GM03348 (cell line): ENCODE measurements around the gene RIMKLB.
"Not testable (repeated sequence)": the region's sequence is repeated elsewhere in the genome, so short reads cannot be mapped to it uniquely, and the experiment has no call there.

Experiments used
- DNase-seq: peaks from one replicate; pipeline ENCODE4 v3.0.0; 2012; ENCODE audit warnings: low spot score

The RIMKLB gene

DNA sequence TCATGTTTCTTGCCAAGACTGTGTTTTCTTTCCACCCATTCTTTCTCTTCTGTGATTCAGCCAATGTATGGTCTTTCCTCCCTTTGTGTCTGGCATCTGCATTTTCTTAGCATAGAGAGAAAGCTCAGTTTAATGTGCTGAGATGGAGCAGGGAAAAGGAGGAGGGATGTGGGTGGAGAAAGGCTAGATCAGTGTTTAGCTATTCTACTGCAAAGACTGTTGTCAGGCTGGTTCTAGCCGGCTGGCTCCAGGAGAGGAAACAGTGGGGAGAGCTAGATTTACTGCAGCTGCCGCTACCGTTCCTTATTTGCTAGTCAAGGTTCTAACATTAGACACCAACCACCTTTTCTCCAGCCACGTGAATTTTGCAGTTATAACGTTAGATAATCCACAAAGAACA, 5.2 kb upstream of the RIMKLB start:
- DNase-seq: peak; percentile 51

GRCh38 chr12:8695116-8695515, 2.7 kb upstream of the RIMKLB start:
- no peak for DNase-seq

DNA sequence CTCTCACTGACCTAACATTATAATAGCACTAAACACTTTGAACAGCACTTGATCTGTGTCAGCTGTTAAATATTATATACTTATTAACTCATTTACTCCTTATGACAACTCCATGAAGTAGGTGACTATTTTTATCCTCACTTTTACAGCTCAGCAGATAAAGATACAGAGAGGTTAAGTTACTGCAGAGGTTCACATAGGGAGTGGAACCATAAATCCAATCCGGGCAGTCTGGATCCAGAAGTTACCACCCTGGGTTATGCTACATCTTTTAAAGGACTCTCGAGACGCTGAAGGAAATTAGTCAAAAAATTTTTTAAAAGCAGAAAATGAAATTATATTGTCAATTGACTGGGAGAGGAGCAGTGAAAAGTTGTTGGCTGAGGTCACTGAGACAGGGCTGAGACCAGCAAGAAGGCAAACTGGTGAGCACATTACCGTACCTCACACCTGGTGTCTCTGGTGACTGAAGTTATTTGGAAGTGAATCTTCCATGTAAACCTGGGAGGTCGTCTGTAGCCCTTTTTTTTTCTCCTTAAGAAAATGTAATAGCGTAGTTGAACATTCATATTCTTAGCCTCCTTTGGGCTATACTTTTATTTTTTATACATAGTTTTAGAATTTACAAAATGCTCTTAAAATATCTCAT, 1.2 kb upstream of the RIMKLB start:
- DNase-seq: no peak

GRCh38 chr12:8697120-8697475, 693 bp upstream of the RIMKLB start:
- DNase-seq: no peak

GRCh38 chr12:8698132-8698851, 501 bp downstream of the RIMKLB start:
- DNase-seq: peak; percentile 84

- peak; percentile 32 for DNase-seq
Observed at GRCh38 chr12:8698879-8699278, 1.1 kb downstream of the RIMKLB start.

DNA sequence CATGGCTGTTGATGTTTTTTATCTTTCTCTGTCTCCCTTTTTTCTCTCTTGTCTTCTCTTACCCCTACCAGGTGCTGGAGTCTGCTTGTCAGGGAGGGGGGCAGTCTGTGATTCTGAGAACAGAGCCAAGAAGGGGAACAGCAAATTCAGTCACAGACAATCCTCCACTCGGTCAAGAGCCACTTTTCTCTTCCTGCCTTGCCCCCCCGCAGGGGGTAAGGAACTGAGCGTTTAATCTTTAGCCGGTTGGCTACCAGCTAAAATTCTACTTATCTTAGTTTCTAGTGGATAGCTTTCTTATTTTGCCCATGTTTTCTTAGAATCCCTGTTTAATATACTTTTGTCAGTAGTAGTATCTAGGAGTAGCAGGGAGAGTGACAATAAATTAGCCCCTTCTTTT, 1.9 kb downstream of the RIMKLB start:
- DNase-seq: no peak

- no peak for DNase-seq
Observed at GRCh38 chr12:8701046-8701660, 3.4 kb downstream of the RIMKLB start.

- DNase-seq: no peak
Observed at GRCh38 chr12:8702159-8702558, 4.4 kb downstream of the RIMKLB start.

DNA sequence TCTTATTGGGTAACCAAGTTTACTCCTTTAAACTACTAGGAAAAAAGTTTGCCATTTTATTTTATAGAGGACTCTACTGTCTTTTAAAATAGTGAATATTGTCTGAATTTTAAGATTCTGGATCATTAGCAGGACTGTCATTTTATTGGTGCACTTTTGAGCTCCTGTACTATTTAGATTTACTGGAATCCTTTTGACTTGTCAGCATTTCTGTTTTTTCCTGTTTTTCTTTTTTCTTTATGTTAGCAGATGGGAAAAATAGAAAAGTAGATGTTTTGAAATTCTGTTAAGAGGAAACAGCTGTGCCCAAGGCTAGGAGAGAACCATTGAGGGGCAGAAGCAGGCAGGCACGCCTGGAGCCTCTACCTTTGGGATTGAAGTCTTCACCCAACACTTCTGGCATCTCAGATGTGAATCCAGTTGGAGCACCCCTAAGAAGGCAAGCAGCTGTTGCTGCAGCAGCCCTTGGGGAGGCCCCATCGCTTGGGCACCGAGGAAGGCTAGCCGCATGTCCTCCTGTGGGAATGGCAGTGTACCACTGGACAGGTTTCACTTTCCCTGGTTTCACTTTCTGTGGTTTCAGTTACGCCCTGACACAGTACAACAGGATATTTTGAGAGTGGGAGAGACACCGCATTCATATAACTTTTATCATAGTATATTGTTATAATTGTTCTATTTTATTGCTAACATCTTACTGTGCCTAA, 11.5 kb downstream of the RIMKLB start:
- peak; percentile 19 for DNase-seq

- no peak for DNase-seq
Observed at GRCh38 chr12:8712572-8712971, 14.8 kb downstream of the RIMKLB start.

GRCh38 chr12:8722286-8722800, 24.6 kb downstream of the RIMKLB start:
- DNase-seq: no peak

DNA sequence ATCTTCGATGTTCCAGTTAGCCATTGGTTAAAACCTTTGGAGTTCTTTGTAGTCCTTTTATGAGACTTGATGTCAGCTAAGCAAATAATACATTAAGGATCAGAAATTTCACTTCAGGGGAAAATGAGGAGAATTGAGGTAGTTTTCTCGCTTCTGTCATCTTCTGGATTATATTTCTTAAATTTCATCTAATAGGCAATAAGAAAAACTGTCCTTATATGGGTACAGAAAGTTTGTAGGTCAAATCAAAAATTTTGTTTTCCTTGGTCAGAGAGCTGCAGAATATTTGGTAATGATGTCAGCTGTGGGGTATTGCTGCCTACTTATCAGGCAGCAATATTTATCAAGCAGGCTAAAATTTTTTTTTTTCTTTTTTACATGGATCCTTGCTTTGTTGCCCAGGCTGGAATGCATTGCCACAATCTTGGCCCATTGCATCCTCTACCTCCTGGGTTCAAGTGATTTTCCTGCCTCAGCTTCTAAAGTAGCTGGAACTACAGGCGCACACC, 37.1 kb downstream of the RIMKLB start:
- peak; percentile 12 for DNase-seq

- DNase-seq: peak; percentile 75
Observed at GRCh38 chr12:8742501-8742900, 44.7 kb downstream of the RIMKLB start.

DNA sequence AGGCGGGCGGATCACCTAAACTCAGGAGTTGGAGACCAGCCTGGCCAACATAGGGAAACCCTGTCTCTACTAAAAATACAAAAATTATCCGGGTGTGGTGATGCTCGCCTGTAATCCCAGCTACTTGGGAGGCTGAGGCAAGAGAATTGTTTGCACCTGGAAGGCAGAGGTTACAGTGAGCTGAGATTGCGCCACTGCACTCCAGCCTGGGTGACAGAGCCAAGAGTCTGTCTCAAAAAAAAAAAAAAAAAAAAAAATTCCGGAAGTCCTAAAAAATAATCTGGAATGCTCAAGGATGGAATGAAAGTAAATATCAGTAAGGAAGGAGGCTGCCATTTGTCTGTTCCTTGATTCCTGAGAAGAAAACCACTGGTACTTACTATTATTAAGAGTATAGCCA, 45.3 kb downstream of the RIMKLB start:
- DNase-seq: not testable (repeated sequence)

- not testable (repeated sequence) for DNase-seq
Observed at GRCh38 chr12:8745631-8746030, 47.8 kb downstream of the RIMKLB start.

DNA sequence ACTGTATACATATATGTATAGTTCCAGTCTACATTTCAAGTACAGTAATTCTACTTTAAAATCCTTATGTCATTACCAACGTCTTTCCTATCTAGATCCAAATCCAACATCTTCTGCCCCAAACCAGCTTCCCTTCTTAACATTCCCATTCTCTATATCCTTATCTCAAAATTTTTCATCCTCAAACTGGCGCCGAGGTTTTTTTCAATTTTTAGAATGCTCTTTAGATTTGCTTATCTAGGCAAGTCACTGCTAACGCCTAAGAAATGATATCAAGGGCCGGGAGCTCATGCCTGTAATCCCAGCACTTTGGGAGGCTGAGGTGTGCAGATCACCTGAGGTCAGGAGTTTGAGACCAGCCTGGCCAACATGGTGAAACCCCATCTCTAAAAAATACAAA, 48.3 kb downstream of the RIMKLB start:
- no peak for DNase-seq

- DNase-seq: not testable (repeated sequence)
Observed at GRCh38 chr12:8760076-8760475, 62.3 kb downstream of the RIMKLB start.

DNA sequence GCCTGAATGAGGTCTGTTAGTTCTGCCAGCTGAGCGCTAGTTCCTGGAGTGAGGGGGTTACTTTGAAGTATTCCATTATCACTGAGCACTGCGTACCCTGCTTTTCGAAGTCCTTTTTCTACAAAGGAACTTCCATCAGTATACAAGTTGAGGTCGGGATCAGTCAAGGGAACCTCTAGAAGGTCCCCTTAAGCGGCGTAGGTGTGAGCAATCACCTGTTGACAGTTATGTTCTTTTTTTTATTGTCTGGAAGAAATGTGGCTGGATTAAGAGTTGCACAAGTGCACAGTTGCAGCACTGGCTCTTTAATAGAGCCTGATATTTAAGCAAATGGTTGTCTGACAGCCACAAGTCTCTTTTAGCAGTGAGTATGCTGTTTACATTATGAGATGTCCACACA, 64.9 kb downstream of the RIMKLB start:
- DNase-seq: not testable (repeated sequence)

DNA sequence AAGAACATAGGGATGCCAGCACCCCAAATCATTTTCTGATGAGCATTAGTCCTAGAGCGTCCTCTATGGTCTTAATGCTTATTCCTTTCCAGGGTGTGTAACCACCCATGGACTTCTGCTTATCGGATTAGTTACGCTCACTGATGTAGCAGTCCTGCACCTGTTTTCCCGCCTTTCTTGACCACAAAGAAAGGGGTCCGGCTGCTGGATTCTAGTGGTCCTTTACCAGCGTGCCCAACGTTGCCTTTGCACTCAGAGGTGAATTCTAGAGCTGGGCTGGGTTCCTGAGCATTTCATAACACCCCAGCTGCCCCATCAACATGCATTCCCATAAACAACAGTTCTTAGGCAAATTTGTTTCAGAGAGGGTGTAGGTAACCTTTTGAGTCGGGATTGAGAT, 68.3 kb downstream of the RIMKLB start:
- not testable (repeated sequence) for DNase-seq

- DNase-seq: no peak
Observed at GRCh38 chr12:8770499-8770898, 72.7 kb downstream of the RIMKLB start.

GRCh38 chr12:8771072-8771471, 73.3 kb downstream of the RIMKLB start:
- DNase-seq: no peak
